COLO829 (cell line): ENCODE results near the gene CHID1.

ENCODE experiments used
- DNase-seq: peaks from one replicate; pipeline ENCODE4 v3.0.0; 2012; ENCODE audit warnings: low spot score

The CHID1 gene

GRCh38 chr11:823441-824291 is 86.9 kb downstream of the CHID1 start:
- DNase-seq = no peak

- DNase-seq = no peak
Measured at GRCh38 chr11:821512-822371, 88.9 kb downstream of the CHID1 start.

GRCh38 chr11:820655-821511 is 89.7 kb downstream of the CHID1 start:
- DNase-seq = no peak

GRCh38 chr11:819943-820649 is 90.5 kb downstream of the CHID1 start:
- peak; percentile 63 for DNase-seq

GRCh38 chr11:819129-819931 is 91.3 kb downstream of the CHID1 start:
- peak; percentile 85 for DNase-seq

- DNase-seq = no peak
Measured at GRCh38 chr11:818396-819128, 92.0 kb downstream of the CHID1 start, which contains the start of gene PNPLA2. Gene PNPLA2, plus strand, starts transcription at chr11:818914. Its CDS starts 805 bp downstream, at chr11:819719.
